GM12801 (cell line): ENCODE results near the gene TRIM17.

Source experiments
- TF ChIP-seq, protein P1 (sequence below): IDR thresholded peaks from one replicate; pipeline ENCODE4 v1.5.1; 2011; ENCODE audit warnings: control low read depth; ENCODE audit not compliant: insufficient read length; ENCODE audit errors: extremely low read depth

TRIM17 gene

DNA sequence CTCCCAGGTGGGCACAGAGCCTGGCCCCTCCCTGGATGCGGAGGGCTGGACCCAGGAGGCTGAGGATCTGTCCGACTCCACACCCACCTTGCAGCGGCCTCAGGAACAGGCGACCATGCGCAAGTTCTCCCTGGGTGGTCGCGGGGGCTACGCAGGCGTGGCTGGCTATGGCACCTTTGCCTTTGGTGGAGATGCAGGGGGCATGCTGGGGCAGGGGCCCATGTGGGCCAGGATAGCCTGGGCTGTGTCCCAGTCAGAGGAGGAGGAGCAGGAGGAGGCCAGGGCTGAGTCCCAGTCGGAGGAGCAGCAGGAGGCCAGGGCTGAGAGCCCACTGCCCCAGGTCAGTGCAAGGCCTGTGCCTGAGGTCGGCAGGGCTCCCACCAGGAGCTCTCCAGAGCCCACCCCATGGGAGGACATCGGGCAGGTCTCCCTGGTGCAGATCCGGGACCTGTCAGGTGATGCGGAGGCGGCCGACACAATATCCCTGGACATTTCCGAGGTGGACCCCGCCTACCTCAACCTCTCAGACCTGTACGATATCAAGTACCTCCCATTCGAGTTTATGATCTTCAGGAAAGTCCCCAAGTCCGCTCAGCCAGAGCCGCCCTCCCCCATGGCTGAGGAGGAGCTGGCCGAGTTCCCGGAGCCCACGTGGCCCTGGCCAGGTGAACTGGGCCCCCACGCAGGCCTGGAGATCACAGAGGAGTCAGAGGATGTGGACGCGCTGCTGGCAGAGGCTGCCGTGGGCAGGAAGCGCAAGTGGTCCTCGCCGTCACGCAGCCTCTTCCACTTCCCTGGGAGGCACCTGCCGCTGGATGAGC, 44.3 kb downstream of the TRIM17 start:
- TF ChIP-seq, protein P1, sequence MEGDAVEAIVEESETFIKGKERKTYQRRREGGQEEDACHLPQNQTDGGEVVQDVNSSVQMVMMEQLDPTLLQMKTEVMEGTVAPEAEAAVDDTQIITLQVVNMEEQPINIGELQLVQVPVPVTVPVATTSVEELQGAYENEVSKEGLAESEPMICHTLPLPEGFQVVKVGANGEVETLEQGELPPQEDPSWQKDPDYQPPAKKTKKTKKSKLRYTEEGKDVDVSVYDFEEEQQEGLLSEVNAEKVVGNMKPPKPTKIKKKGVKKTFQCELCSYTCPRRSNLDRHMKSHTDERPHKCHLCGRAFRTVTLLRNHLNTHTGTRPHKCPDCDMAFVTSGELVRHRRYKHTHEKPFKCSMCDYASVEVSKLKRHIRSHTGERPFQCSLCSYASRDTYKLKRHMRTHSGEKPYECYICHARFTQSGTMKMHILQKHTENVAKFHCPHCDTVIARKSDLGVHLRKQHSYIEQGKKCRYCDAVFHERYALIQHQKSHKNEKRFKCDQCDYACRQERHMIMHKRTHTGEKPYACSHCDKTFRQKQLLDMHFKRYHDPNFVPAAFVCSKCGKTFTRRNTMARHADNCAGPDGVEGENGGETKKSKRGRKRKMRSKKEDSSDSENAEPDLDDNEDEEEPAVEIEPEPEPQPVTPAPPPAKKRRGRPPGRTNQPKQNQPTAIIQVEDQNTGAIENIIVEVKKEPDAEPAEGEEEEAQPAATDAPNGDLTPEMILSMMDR, result no peak

DNA sequence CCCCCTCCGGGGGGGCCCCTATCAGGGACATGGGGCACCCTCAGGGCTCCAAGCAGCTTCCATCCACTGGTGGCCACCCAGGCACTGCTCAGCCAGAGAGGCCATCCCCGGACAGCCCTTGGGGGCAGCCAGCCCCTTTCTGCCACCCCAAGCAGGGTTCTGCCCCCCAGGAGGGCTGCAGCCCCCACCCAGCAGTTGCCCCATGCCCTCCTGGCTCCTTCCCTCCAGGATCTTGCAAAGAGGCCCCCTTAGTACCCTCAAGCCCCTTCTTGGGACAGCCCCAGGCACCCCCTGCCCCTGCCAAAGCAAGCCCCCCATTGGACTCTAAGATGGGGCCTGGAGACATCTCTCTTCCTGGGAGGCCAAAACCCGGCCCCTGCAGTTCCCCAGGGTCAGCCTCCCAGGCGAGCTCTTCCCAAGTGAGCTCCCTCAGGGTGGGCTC, 44.9 kb downstream of the TRIM17 start:
- TF ChIP-seq, protein P1, result no peak

DNA sequence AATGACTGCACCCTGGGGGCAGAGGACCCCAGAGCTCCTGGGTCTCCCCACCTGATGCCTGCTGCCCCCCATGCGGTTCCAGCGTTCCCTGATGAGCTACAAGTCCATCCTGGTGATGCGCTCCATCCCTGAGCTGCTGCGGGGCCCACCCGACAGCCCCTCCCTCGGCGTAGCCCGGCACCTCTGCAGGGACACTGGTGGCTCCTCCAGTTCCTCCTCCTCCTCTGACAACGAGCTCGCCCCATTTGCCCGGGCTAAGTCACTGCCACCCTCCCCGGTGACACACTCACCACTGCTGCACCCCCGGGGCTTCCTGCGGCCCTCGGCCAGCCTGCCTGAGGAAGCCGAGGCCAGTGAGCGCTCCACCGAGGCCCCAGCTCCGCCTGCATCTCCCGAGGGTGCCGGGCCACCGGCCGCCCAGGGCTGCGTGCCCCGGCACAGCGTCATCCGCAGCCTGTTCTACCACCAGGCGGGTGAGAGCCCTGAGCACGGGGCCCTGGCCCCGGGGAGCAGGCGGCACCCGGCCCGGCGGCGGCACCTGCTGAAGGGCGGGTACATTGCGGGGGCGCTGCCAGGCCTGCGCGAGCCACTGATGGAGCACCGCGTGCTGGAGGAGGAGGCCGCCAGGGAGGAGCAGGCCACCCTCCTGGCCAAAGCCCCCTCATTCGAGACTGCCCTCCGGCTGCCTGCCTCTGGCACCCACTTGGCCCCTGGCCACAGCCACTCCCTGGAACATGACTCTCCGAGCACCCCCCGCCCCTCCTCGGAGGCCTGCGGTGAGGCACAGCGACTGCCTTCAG, 45.5 kb downstream of the TRIM17 start:
- TF ChIP-seq, protein P1, result no peak

DNA sequence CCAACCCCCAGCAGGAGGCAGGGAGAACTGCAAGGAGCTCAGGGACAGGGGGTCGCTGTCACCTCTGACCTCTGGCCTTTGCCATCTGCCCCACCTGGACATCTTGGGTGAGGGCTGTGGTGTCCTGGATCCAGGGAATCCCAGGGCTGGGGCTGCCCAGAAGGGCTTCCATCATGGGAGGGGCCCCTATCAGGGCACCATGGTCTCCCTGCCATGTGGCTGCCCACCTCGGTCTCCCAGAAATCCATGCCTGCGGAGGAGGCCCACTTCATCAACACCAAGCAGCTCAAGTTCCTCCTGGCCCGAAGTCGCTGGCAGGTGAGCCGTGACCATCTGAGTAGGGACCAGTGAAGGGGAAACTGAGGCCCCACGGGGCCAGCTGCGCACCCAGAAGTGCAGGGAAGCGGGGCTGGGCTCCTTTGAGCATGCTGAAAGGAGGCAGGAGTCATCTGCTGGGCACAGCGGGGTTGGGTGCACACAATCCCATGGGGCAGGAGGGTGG, 46.2 kb downstream of the TRIM17 start:
- TF ChIP-seq, protein P1, result no peak

DNA sequence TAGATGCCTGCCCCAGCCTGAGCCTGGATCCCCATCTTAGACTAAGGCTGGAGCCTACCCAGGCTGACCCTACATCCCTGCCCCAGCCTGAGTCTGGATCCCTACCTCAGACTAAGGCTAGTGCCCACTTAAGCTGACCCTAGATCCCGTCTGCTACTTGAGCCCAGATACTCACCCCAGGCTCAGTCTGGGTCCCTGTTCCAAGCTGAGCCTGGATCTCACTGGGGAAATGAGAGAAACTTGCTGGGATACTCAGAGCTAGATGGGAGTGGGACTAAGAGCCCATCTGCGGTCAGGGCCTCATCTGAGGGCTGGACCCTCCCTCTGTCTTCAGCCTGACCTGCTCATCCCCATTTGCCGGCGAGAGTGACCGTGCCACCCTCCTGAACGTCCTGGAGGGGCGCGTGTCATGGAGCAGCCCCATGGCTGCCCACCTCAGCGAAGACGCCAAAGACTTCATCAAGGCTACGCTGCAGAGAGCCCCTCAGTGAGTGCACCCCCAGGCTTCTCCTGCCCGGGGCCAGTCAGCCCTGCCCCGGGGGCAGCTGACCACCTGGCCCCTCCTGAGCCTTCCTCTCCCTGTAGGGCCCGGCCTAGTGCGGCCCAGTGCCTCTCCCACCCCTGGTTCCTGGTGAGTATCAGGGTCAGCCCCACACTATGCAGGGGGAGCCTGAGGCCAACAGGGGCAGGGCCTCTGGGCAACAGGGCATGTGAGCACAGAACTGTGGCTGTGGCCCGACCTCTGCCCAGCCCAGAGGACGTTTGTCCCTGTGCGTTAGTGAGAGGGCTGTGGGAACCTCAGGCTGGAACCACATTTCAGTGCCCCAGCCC, 46.8 kb downstream of the TRIM17 start:
- TF ChIP-seq, protein P1, result no peak

DNA sequence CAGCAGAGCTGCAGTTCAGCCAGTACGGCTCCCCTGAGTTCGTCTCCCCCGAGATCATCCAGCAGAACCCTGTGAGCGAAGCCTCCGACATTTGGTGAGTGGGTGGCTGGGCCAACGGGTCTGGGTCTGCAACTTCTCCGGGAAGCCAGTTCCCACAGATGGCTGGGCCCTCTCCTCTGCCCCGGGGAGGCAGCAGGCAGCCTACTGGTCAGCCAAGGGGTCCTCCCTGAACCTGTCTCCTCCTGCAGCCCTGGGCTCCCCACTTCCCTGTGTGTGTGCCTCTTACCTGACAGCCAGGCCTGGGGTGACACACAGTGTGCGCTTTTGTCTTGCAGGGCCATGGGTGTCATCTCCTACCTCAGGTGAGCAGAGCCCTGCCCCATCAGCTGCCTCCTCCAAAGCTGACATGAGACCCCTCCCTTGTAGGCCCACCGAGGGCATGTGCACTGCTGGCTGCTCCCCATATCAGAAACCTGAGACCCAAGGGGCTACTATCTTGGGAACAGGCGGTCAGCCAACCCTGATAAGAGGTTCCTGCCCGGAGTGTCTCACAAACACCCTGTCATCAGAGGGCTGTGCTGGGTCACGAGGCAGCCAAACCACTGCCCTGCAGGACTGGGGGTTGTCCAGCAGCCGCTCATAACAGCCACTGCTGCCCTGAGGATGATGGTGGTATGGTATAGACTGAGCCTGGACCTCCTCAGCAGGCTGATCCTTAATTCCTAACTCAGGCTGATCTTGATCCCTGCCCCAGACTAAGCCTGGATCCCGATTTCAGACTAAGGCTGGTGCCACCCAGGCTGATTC, 47.7 kb downstream of the TRIM17 start:
- TF ChIP-seq, protein P1, result no peak
